Measurements from ENCODE around the gene MPP2. TPM values are rescaled to one million over a fixed set of nuclear protein-coding genes. Genes with fewer than 3 reads are reported as not detected.

MPP2 gene
- total RNA-seq, 2 experiments from 2014 or later: 3.5 to 4.0 TPM

DNA sequence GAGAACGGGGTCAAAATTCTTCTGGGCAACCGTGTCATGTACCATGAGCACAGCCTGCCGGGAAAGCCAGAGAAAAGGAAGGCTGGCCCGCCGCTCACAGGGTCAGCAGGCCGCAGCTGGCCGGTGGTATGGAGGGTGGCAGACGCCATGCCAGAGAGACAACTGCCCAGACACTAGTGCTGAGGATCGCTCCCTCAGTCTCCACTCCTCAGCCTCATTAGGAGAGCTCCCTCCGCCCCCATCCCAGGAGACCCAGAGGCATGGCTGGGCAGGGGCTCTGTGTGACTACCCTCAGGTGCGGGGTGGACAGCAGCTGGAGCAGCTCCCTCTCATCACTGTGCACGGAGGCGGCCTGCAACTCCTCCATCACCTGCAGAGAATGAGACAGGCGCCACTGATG lies 77.6 kb downstream of the MPP2 start:
- Mint-ChIP-seq H3K4me3 (no peak overlapping the region), H3K27me3 (peaks cover 30% of the 10 kb centered on the region), H3K4me1 (ENCODE audit: low read depth) (peaks cover 12% of the 10 kb centered on the region), H3K27ac (no peak overlapping the region), H3K36me3 (ENCODE audit: low read depth) (no peaks in the 10 kb centered on the region), H3K9me3 (no peaks in the 10 kb centered on the region)
- no peaks in the 10 kb centered on the region for H3K36me3 ChIP-seq (ENCODE audit: insufficient read depth, low read length)
- CTCF ChIA-PET: no interaction called here
- no peak overlapping the region for H3K4me3 ChIP-seq (ENCODE audit: low read length)
- peaks cover 17% of the 10 kb centered on the region for H3K4me1 ChIP-seq (ENCODE audit: insufficient read depth, low read length)
- H3K27ac ChIP-seq (ENCODE audit: low read depth in 1 of 2, low read length in 2 of 2): no peak overlapping the region
- POLR2A ChIA-PET: no interaction called here
- peaks cover 14% of the 10 kb centered on the region in 2 experiments for H3K27me3 ChIP-seq (ENCODE audit: control insufficient read depth in 1 of 2, insufficient read depth in 2 of 2, low read length in 2 of 2)
- intact Hi-C loops (cut with DNase I, micrococcal nuclease): no loop called here
- no peak for ATAC-seq (ENCODE audit: poor library complexity)
- TF ChIP-seq, protein P1, sequence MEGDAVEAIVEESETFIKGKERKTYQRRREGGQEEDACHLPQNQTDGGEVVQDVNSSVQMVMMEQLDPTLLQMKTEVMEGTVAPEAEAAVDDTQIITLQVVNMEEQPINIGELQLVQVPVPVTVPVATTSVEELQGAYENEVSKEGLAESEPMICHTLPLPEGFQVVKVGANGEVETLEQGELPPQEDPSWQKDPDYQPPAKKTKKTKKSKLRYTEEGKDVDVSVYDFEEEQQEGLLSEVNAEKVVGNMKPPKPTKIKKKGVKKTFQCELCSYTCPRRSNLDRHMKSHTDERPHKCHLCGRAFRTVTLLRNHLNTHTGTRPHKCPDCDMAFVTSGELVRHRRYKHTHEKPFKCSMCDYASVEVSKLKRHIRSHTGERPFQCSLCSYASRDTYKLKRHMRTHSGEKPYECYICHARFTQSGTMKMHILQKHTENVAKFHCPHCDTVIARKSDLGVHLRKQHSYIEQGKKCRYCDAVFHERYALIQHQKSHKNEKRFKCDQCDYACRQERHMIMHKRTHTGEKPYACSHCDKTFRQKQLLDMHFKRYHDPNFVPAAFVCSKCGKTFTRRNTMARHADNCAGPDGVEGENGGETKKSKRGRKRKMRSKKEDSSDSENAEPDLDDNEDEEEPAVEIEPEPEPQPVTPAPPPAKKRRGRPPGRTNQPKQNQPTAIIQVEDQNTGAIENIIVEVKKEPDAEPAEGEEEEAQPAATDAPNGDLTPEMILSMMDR (IDR thresholded peaks at IDR 0.05): no peak
- H3K9me3 ChIP-seq (ENCODE audit: control insufficient read depth in 1 of 2, insufficient read depth in 1 of 2, low read length in 2 of 2): no peaks in the 10 kb centered on the region
- no peak for DNase-seq

GRCh38 chr17:43827596-43827995 lies 79.7 kb downstream of the MPP2 start:
- no peak overlapping the region for H3K27ac Mint-ChIP-seq
- intact Hi-C loops (cut with DNase I, micrococcal nuclease): no loop called here
- no peak overlapping the region for H3K4me3 Mint-ChIP-seq
- CTCF ChIA-PET: interaction anchor here (1.2 kb wide), 1 partner anchor 19 kb away, joined by 3 read pairs; no protein-coding TSS in a partner anchor
- H3K36me3 Mint-ChIP-seq (ENCODE audit: low read depth): no peaks in the 10 kb centered on the region
- no peak for DNase-seq
- Histone ChIP-seq H3K27ac (ENCODE audit: low read depth in 1 of 2, low read length in 2 of 2) (no peak overlapping the region), H3K27me3 (ENCODE audit: control insufficient read depth in 1 of 2, insufficient read depth in 2 of 2, low read length in 2 of 2) (no peaks in the 10 kb centered on the region), H3K36me3 (ENCODE audit: insufficient read depth, low read length) (no peaks in the 10 kb centered on the region), H3K4me3 (ENCODE audit: low read length) (no peak overlapping the region), H3K9me3 (ENCODE audit: control insufficient read depth in 1 of 2, insufficient read depth in 1 of 2, low read length in 2 of 2) (no peaks in the 10 kb centered on the region), H3K4me1 (ENCODE audit: insufficient read depth, low read length) (peaks cover 6% of the 10 kb centered on the region)
- no peaks in the 10 kb centered on the region for H3K9me3 Mint-ChIP-seq
- TF ChIP-seq, protein P1 (IDR thresholded peaks at IDR 0.05): no peak
- no peaks in the 10 kb centered on the region for H3K4me1 Mint-ChIP-seq (ENCODE audit: low read depth)
- peaks cover 16% of the 10 kb centered on the region for H3K27me3 Mint-ChIP-seq
- no peak for ATAC-seq (ENCODE audit: poor library complexity)
- POLR2A ChIA-PET: no interaction called here

DNA sequence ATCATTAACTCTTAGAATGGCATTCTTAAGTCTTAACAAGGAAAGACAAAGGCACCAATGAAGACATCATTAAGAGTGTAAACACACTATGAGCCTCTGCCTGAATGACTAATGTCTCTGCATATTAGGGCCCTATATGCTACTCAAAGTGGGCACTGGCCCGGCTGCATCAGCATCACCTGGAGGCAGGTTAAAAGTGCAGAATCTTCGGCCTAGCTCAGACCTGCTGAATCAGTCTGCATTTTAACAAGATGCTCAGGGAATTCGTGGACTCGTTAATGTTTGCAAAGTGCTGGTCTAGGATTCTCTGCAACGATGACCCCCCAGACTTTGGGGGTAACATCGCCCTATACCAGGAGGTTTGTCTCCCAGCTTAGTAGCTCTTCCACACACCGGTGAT lies 81.1 kb downstream of the MPP2 start:
- H3K4me3 ChIP-seq (ENCODE audit: low read length): no peak overlapping the region
- ATAC-seq (ENCODE audit: poor library complexity) (no peak), DNase-seq (no peak)
- no peaks in the 10 kb centered on the region for H3K36me3 ChIP-seq (ENCODE audit: insufficient read depth, low read length)
- TF ChIP-seq, protein P1 (IDR thresholded peaks at IDR 0.05): no peak
- no peak overlapping the region for H3K27ac Mint-ChIP-seq
- no peak overlapping the region for H3K27ac ChIP-seq (ENCODE audit: low read depth in 1 of 2, low read length in 2 of 2)
- H3K4me3 Mint-ChIP-seq: no peak overlapping the region
- no peaks in the 10 kb centered on the region for H3K36me3 Mint-ChIP-seq (ENCODE audit: low read depth)
- H3K27me3 Mint-ChIP-seq: peaks cover 3% of the 10 kb centered on the region
- POLR2A ChIA-PET: no interaction called here
- H3K4me1 Mint-ChIP-seq (ENCODE audit: low read depth): no peaks in the 10 kb centered on the region
- no peaks in the 10 kb centered on the region for H3K27me3 ChIP-seq (ENCODE audit: control insufficient read depth in 1 of 2, insufficient read depth in 2 of 2, low read length in 2 of 2)
- H3K9me3 Mint-ChIP-seq: no peaks in the 10 kb centered on the region
- CTCF ChIA-PET: interaction anchor here (0.8 kb wide), 1 partner anchor 20 kb away, joined by 4 read pairs; no protein-coding TSS in a partner anchor
- intact Hi-C loops (cut with DNase I, micrococcal nuclease): no loop called here
- H3K9me3 ChIP-seq (ENCODE audit: control insufficient read depth in 1 of 2, insufficient read depth in 1 of 2, low read length in 2 of 2): no peaks in the 10 kb centered on the region
- H3K4me1 ChIP-seq (ENCODE audit: insufficient read depth, low read length): no peaks in the 10 kb centered on the region
